RCC 7860 (cell line): Measurements from ENCODE around the gene FAM76A.

ENCODE experiments used
- DNase-seq: peaks from one replicate; pipeline ENCODE4 v3.0.0-alpha.2; 2015; ENCODE audit warnings: low spot score
- FAIRE-seq: peaks from 2 replicates; lab custom pipeline; 2012; peaks lifted over from hg19 to GRCh38; lab: Jason Lieb, UNC

FAM76A gene

DNA sequence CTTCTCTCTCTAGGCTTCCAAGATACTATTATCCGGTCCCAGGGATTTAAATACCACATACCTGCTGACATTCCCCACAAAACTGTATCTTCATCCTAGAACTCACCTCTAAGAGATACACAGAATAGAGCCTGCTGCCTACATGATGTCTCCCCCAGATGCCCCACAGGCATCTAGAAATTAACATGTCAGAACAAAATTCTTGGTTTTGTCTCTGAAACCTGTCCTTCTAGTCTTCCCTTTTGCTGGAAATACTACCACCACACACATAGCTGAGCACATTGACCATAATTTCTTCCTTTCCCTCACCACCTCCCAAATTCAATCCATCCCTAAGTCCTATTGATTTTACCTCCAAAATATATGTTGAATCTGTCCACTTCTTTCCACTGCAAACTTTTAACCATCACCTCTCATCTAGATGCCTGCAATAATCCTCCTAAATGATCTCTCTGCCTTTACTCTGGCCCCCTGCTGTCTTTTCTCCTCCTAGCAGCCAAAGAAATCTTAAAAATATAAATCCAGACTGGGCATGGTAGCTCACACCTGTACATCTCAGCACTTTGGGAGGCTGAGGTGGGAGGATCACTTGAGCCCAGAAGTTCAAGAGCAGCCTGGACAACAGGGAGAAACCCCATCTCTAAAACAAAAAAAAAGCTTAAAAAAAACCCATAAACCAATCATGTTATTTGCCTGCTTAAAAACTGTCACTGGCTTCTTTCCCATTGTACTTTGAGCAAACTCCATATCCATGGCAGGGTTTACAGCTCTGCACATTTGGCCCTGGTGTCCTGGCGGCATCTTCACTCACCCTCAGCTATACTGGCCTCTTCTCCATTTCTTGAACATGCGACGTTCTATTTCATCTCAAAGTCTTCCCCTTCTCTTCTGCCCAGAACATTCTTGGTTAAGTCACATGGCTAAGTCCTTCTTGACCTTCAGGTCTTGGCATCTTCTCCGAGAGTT, 6.2 kb upstream of the FAM76A start:
- FAIRE-seq = no peak
- no peak for DNase-seq

GRCh38 chr1:27724961-27725373, 794 bp upstream of the FAM76A start:
- FAIRE-seq (no peak), DNase-seq (no peak)

GRCh38 chr1:27726173-27727044, 648 bp downstream of the FAM76A start:
- DNase-seq = peak; percentile 37
- FAIRE-seq = no peak

GRCh38 chr1:27727126-27727525, 1.4 kb downstream of the FAM76A start:
- DNase-seq (no peak), FAIRE-seq (no peak)

DNA sequence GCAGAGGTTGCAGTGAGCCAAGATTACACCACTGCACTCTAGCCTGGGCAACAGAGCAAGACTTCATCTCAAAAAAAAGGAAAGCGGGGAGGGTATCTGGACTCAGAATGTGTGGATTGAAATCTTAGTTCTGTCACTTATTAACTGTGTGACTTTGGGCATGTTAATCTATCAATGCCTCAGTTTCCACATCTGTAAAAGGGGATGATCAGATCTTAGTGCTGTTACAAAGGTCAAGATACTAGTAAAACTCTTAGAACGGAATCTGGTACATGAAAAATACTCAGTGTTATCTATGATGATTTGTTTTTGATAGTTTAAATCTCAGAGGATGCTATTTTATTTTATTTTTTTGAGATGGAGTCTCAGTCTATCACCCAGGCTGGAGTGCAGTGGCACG, 10.5 kb downstream of the FAM76A start:
- DNase-seq = no peak
- no peak for FAIRE-seq

- no peak for FAIRE-seq
- DNase-seq = no peak
Measured at GRCh38 chr1:27741121-27741520, 15.4 kb downstream of the FAM76A start.

- FAIRE-seq (no peak), DNase-seq (no peak)
Measured at GRCh38 chr1:27744556-27744955, 18.8 kb downstream of the FAM76A start.

GRCh38 chr1:27745466-27745865, 19.7 kb downstream of the FAM76A start:
- DNase-seq (no peak), FAIRE-seq (no peak)

DNA sequence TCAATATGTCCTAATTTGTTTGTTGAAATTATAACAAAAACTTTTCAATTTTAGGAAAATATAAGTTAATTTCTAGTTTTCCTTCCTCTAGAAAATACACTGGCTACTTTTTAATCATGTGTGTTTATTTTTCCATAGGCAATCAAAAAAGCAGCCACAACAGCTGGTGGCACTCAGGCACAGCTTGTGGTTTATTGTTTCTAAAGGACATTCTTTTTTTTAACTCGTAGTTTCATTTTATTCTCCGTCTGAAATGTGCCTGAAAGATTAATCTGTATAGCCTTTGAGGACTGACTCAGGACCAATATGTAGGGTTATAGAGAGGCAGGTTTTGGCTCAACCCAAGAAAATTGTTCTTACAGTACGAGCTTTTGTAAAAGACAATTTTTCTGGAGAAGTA, 26.6 kb downstream of the FAM76A start:
- FAIRE-seq (no peak), DNase-seq (no peak)

DNA sequence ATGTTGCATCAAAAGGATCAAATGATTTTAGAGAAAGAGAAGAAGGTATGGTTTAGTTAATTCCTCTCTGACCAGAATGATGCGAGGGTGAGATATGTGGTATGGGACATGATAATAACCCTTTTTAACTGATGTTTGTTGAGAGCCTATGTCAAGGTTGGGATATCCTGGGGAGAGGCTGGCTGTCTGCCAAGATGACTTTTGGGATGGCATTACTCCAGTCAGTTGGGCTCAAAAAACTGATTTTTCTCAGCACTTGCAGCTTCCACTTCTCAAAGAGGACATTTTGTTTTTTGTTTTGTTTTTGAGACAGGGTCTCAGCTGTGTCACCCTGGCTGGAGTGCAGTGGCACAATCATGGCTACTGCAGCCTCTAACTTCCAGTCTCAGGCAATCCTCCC, 29.5 kb downstream of the FAM76A start:
- FAIRE-seq (no peak), DNase-seq (no peak)

DNA sequence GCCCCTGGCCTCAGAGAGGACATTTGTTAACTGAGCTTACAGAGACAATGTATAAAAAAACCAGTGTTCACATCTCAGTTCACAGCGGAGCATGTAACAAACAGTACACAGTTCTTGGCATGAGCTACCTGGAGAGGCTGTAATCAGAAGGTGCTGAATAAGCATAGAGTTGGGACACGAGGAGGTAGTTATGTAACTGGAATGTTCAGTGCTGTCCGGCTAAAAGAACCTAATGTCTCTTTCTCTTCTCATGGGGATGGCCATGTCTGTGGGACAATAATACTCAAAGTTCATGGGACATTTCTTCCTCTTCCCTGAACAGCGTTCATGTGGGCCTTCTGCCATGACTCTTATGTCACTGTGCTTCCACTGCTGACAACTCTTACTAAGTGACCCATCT, 30.1 kb downstream of the FAM76A start:
- DNase-seq (no peak), FAIRE-seq (no peak)

- DNase-seq = no peak
- no peak for FAIRE-seq
Measured at GRCh38 chr1:27759236-27759635, 33.5 kb downstream of the FAM76A start.

DNA sequence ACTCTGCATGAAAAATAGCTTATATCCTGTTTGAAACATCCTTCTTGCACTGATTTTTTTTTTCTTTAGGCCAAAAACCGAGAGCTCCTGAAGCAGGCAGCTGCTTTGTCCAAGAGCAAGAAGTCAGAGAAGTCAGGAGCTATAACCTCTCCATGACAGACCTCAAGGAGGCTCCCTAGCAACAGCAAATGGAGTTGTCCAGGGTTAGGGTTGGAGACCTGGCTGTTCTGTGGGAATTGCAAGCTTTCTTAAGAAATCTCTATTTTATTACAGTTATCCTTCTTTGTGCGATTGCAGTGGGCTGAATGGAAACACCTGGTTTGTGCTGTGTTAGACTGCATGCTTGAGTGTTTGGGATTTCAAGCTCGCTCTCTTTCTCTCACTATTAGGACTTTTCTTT, 34.7 kb downstream of the FAM76A start:
- DNase-seq (no peak), FAIRE-seq (no peak)

DNA sequence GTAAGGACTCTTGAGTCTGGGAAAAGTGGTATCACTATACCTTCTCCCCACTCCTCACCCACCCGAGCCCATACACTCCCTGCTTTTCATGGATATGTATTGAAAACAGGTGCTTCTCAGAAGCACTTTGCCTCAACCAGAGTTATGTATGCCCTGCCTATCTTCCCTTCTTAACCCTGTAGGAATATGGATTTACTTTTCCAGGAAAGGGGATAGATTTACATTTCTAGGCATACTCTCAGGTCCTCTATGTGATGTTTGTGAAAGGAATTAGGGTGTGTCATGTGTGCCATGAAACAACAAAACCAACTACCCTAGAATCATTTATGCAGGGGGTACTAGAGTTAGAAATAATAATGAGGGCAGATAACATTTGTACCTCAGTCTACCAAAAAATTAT, 36.3 kb downstream of the FAM76A start:
- DNase-seq = no peak
- no peak for FAIRE-seq

DNA sequence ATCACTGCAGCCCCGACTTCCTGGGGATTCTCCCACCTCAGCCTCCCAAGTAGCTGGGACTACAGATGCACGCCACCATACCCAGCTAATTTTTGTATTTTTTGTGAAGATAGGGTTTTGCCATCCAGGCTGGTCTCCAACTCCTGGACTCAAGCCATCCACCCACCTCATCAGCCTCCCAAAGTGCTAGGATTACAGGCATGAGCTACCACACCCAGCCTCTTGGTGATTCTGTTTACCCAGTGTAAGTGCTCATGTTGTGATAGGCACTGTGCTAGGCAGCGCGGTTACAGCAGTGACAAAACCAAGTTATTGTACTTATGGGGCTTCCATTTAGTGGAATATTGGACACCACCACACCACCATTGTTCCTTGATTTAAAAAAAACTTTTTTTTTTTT, 37.6 kb downstream of the FAM76A start:
- DNase-seq (no peak), FAIRE-seq (no peak)

GRCh38 chr1:27770293-27770830, 44.6 kb downstream of the FAM76A start:
- DNase-seq (no peak), FAIRE-seq (no peak)

DNA sequence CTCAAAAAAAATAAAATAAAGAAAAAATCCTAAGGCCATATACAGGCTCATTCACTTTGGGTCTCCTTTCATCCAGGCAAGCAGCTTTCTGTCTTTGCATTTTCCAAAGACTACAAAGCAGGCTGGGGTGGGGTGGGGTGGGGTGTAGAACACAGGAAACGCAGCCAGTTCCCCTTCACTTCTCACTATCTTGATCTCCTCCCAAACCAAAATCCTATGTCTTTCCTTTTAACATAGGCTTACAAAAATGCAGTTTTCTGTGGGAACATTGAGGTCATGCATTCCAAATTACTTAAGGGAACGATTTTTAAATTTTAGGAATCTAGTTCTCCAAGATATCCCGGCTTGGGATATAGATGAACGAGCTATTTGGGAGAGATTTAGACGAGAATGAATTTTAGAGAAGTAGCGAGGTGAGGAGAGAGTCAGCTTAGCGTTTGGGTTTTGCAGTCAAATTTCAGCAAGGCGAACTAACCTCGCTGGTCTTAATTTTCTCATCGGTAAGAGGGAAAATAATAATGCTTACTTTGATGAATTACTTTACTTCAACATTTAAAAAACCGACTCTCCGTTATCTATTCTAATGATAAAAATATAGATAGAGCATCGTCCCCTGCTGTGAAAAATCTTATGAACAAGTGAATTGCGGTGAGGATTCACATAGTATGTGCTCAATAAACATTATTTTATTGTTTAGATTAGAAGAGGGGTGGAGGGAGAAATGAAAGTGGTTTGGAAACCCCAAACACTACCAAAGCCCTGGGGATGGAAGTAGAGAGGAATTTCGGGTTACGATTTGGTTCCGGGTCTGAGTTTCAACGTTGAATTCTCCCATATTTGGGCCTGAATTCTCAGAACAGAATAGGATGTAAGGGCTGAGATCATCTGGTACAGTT, 46.5 kb downstream of the FAM76A start:
- DNase-seq (no peak), FAIRE-seq (no peak)

GRCh38 chr1:27772932-27773825, 47.4 kb downstream of the FAM76A start, which contains the start of gene STX12:
STX12 (plus strand) TSS chr1:27773219; CDS start chr1:27773308, 89 bp downstream.
- DNase-seq (peak; percentile 94), FAIRE-seq (peak; percentile 78)

GRCh38 chr1:27773826-27774445, 48.2 kb downstream of the FAM76A start:
- DNase-seq (no peak), FAIRE-seq (no peak)
